ENCODE results near the gene MSANTD2. TPM values are rescaled to one million over a fixed set of nuclear protein-coding genes. Genes with fewer than 3 reads are reported as not detected.
"Not testable (repeated sequence)": the region's sequence is repeated elsewhere in the genome, so short reads cannot be mapped to it uniquely, and the experiment has no call there.

The MSANTD2 gene
- total RNA-seq, 1 donor from 2014 or later: 5.3 TPM

DNA sequence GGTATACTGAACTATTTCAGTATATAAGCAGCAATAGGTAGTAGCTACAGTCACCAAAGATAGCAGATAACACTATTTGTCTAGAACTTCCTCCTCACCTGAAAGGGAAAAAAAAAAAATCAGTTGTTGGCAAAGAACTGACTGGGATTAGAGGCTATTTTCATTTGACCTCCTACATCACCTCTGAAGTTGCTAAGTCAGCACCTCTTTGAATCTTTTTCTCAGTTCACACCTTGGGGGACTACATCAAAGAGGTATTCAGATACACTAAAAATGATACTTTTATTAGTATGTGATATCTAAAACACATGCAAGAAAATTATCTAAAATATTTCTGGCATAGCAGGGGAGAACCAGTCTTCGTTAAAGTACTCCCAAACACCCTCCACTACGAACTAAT is 16.2 kb downstream of the MSANTD2 start:
- no peak for DNase-seq (ENCODE audit: low spot score)
- intact Hi-C loops (cut with DNase I): no loop called here

DNA sequence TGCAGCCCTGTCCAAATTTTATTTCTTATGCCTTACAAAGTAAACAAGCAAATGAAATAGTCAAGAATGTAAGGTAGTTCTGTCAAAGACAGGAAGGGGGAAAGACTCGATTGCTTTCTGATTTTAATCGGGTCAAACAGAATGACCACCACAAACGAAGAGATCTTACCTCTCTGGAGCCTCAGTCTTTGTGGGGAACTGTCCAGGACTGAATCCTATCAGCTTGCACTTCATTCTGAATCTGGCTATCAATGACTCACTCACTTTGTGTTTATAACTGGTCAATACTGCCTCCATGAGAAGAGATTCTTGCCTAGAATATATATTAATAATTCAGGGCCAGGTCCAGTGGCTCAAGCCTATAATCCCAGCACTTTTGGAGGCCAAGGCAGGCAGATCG is 17.2 kb downstream of the MSANTD2 start:
- intact Hi-C loops (cut with DNase I): no loop called here
- no peak for DNase-seq (ENCODE audit: low spot score)

DNA sequence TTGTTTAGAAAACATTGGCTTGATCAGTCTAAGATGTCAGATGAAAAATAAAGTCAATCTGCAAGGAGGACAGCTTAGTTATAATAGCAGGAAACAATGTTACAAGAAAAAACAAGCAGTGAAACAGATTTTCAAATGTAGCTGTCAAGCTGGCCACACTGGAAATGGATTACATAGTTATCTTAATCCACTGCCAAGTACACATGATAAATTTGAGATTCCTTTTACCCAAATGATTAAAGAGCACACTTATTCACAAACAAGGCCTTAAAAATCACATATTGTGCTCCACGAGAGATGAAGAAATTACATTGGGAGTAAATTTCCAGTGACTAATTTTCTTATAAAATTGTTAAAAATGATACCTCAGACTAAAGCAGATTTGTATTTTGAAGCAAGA is 20.6 kb downstream of the MSANTD2 start:
- intact Hi-C loops (cut with DNase I): no loop called here

DNA sequence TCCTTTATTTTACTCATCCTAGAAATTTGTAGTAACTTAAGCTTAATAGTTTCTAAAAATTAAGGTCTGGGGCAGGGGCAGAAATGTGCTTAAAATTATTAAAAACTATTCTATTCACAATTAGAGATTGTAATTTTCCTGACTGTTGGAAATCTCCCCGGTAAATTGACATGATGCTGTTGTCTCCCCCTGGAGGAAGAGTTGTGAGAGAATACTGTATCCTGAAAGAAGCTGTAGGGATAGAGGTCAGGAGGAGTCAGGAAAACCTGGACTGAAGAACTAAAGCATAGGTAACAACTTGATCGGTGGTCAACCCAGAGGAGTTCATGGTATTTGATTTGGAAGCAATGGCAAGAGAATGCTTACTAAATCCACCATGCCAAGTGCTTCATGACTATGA is 21.9 kb downstream of the MSANTD2 start:
- DNase-seq (ENCODE audit: low spot score): no peak
- intact Hi-C loops (cut with DNase I): no loop called here

More for the DNA sequence above, 20.6 kb downstream of the MSANTD2 start:
- DNase-seq (ENCODE audit: low spot score): no peak

DNA sequence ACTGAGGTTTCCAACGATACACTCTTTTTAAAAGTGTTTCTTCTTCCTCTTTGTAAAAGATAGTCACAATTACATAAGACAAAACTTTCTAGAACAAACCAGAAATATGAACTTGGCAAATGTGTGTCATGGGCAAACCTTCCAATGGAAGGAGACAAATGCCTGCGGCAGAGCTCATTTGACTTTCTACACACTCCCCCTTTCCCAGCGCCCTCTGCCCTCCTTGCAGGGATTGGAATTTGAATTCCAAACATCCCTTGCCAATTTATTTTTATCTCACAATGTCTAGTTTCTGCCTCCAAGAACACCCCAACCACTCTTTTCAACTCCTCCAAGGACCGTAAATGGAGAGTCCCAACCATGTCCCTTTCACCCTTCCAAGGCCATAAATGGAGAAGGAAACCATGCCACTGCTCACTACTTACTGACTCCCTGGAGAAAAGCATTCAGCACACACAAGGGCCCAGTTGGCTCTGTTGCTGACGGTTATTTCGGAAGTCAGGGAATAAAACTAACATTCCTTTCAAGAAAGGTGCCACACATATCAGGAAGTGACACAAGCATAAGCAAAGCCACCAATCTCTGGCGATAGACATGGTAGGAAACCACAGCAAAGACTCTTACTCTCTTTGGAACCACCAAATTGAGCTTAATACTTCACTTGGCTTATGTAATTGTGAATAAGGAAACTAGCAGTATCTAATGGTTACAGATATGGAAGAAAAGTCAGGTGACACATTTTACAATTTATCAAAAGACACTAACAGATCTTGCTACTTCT is 23.2 kb downstream of the MSANTD2 start:
- no peak for DNase-seq (ENCODE audit: low spot score)
- intact Hi-C loops (cut with DNase I): no loop called here

DNA sequence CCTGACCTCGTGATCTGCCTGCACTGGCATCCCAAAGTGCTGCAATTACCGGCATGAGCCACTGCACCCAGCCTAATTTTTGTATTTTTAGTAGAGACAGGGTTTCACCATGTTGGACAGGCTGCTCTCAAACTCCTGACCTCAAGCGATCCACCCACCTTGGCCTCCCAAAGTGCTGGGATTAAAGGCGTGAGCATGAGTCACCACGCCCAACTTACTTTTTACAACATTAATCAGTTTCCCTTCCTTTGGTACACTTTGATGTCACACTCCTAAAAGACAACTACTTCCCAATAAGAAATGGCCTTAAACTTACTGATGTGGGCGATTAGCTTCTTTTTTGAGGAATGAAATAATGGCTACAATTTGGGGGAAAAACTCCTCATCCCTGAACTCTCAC is 29.2 kb downstream of the MSANTD2 start:
- DNase-seq (ENCODE audit: low spot score); intact Hi-C loops (cut with DNase I): not testable (repeated sequence)

DNA sequence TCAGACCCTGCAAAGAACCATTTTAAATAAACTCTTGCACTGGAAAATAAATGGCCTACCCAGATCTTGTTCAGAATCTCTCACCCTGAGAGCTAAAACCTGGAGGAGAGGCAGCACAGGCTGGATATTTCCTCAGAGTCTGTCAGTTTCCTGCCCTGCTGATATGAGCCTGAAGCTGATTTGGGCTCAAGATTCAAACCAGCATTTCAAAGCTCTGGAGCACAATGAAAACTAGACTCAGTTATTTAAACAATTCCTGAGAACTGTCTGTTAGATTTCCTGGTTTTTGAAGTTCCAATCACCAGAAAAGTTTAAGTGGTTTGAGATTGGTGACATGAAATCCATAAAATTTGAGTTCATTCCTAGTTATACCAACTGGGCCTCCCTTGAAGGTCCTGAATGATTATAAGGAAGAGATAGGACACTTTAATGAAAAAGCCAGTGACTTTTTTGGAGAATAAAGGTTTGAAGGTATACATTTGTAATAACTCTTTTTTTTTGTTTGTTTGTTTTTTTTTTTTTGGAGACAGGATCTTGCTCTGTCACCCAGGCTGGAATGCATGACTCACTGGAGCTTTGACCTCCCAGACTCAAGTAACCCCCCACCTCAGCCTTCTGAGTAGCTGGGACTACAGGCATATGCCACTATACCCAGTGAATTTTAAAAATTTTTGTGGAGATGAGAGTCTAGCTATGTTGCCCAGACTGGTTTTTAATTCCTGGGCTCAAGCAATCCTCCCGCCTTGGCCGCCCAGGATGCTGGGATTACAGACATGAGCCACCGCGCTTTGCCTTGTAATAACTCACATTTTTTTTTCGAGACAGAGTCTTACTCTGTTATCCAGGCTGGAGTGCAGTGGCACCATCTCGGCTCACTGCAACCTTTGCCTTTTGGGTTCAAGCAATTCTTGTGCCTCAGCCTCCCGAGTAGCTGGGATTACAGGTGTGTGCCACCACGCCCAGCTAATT is 30.1 kb downstream of the MSANTD2 start:
- intact Hi-C loops (cut with DNase I): no loop called here
- DNase-seq (ENCODE audit: low spot score): no peak

DNA sequence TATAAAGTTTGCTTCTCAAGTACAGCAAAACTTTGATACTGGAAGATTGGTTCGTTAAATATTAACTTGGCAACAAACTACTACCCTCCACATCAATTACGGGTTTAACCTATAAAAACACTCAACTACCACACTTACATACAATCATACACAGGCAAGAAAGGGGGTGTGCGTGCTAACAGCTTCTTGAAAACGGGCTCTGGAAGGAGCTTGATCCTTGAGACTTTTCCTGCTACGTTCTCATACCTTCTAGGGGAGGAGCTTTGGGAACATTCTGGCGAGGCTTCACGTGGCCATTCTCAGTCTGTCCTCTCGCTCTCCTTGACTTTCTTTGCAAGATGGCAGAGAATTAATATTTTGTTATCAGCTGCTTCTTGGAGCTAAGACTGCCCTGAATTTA is 31.3 kb downstream of the MSANTD2 start:
- intact Hi-C loops (cut with DNase I): no loop called here

DNA sequence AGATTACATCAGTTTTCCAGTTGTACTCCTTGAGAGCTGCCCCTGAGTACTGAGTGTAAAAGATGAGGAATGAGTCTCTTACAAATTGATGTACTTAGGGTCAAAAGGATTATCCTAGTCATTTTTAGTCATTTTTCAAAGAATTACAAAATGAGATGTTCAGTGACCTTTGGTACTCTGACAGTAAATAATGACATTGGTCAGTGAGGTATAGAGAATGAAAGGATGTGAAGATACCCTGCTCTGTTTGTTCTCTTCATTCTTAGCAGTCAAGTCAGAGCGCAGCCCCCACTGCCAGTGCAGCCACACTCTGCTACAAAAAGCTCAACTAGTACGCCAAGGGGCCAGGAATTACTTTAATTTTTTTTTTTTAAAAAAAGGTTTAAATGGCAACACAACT is 34.0 kb downstream of the MSANTD2 start:
- DNase-seq (ENCODE audit: low spot score): no peak
- intact Hi-C loops (cut with DNase I): no loop called here

More for the DNA sequence above, 31.3 kb downstream of the MSANTD2 start:
- DNase-seq (ENCODE audit: low spot score): no peak

DNA sequence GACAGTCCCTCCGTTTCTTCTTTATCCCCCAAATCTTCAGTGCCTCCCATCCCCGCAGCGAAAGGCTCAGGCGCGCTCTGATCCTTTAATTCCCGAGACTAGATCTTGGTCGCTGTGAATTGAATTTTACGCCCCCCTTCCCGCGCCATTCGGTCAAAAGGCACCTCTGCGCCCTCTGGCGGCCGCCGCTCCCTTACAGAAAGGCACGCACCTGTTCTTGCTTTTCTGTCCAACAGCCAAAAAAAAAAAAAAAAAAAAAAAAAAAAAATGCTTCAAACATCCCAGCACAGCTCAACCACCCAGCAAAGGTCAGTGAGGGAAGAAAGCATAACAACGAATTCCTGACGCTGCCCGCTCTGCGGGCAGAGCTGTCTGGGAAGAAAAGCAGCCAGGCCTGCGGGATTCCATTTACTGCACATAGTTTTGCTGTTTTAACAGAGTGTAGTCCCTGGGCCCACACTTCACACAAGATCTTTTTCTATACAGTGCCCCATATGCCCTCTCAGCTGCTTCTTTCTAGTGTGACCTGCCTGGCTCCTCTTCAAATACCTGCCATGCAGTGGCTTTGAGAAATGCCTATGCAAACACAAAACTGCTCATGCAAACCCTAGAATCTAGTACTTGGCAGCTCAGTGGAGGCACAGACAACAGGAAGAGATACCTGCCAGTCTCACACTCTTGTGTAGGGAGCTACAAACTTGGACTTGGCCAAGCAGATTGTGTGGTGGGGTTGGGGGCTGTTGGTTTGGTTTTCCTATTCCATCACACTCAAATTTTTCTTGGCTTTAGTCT is 36.9 kb downstream of the MSANTD2 start:
- DNase-seq (ENCODE audit: low spot score): peak; percentile 89
- intact Hi-C loops (cut with DNase I): loop anchor here (1.0 to 5.0 kb wide), 3 partner anchors 34 to 94 kb away; no protein-coding TSS in a partner anchor

DNA sequence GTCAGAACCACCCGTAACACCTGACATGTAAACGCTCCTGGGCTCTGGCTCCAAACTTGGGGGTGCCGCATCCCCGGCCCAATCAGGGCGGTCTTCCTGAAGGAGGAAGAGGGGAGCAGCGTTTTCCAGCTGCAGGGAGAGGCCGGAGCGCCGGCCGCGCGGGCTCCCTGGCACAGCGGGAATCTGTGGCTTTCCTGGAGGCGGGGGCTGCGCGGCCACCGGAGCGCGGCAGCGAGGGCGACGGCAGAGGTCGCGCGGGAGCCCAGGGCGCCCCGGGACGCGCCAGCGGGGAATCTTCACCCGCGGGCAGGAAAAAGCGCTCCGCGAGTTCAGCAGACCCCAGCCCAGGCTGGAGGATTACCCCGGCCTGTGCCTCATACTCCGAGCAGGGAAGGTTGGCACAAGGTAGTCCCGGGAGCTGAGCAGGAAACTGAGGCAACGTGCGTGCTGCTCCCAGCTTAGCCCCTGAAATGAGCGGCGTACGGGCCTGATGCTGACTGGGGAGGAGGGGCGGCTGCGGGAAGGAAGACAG is 37.5 kb downstream of the MSANTD2 start:
- intact Hi-C loops (cut with DNase I): loop anchor here (1.0 to 5.0 kb wide), 4 partner anchors 35 to 93 kb away; partner anchors contain the start of genes SIAE and SPA17
- DNase-seq (ENCODE audit: low spot score): no peak

DNA sequence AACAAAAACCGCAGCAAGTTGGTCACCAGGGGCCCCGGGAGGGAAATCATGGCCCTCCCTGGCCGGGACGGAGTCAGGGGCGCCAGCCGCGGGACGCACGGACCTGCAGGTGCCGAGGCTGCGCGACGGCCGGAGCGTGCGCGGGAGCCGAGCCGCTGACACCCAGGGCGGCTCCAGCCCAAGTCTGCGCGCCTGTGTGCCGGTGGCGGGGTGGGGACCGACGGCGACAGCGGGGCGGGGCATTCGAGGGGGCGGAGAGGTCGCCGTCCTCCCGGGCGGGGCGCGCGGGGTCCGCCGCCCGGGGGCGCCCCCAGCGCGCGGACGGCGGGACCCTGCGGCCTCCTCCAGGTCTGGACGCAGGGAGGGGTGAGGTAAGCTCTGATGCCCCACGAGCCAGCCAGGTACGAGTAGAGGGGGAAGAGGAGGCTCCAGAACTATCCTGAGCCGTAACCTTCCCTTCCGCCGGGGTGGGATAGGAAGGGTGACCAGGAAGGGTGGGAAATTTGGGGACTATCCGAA is 38.0 kb downstream of the MSANTD2 start, which contains the start of gene ESAM:
Gene ESAM (minus strand): TSS at position 186 of the 519 bp plus-strand sequence. CDS start 136 bp downstream, at position 50.
- DNase-seq (ENCODE audit: low spot score): no peak
- intact Hi-C loops (cut with DNase I): loop anchor here (1.0 to 5.0 kb wide), 3 partner anchors 35 to 89 kb away; partner anchors contain the start of genes SIAE and SPA17

DNA sequence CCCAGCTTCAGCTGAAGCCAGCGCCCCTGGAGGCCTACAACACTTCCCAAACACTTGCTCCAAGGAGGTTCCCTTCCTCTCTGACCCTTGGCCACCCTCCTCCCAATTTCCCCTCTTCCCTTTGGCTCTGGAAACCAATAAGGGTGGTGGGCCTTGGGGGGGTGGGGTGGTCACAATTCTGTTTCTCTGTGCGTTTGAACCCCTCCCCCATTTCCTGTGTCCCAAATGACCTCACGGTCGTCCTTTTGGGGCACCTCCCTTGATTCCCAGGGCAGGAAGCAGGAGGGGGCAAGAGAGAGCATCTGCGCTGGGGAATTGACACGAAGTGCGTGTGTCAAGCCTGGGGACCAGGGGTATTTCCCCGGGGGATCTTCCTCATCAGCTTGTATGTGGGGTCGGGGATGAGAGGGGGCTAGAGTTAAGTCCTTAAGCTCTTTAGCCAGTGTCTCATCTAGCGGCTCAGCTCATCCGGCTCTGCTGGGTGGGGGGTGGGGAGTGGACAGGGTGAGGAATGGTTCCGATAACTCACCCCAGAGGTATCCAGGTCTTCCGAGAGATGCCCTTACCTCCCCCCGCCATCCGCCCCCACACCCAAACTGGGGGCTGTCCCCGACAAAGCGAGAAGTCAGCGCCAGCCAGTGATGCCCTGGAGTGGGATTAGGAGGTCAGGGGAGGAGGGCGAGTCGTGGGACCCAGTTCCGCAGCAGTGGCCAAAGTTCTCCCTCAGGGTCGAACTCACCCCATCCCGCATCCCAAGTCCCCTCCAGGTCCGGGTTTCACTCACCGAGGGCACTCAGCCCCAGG is 38.7 kb downstream of the MSANTD2 start:
- intact Hi-C loops (cut with DNase I): loop anchor here (1.0 to 5.0 kb wide), 3 partner anchors 36 to 88 kb away; partner anchors contain the start of genes SIAE and SPA17
- no peak for DNase-seq (ENCODE audit: low spot score)

DNA sequence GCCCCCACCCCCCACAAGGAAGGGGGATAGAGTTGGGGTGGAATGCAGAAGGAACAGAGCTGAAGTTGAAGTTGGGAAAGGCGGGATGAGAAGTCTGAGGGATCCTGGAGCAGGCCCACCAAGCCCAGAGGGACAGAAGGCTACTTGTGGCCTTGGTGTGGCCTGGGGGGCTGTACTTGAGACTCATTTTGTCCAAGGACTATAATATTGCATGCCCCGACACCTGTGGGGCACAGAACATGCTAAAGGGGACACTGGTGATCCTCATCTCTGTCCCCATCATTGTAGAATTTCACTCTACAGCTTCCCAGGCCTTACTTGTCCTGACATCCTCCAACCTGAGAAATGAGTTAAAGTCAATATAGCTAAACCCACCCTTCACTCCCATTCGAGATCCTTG is 39.4 kb downstream of the MSANTD2 start:
- intact Hi-C loops (cut with DNase I): loop anchor here (5.0 kb wide), 2 partner anchors 36 to 76 kb away; no protein-coding TSS in a partner anchor
- no peak for DNase-seq (ENCODE audit: low spot score)

DNA sequence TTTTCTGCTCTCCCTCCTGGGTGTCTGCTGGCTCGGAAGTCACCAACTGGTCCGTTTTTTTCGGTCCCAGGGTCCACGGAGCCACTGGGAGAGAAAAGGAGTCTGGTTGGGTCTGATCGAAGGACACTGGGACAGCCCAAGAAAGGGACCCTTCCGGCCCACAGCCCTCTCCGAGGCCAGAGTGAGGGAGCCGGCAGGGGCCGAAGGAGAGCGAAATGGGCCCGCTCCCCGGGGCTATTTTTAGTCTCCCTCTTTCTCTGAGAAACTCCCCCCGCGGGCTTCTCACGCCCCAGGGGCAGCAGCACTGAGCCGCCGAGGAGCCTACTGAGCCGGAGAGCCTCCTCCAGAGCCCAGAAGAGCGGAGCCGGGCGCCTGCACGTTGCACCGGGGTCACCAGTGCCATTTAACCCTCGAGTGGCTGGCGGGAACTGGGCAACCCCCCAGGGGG is 40.0 kb downstream of the MSANTD2 start:
- intact Hi-C loops (cut with DNase I): loop anchor here (5.0 kb wide), 2 partner anchors 37 to 77 kb away; no protein-coding TSS in a partner anchor
- no peak for DNase-seq (ENCODE audit: low spot score)

DNA sequence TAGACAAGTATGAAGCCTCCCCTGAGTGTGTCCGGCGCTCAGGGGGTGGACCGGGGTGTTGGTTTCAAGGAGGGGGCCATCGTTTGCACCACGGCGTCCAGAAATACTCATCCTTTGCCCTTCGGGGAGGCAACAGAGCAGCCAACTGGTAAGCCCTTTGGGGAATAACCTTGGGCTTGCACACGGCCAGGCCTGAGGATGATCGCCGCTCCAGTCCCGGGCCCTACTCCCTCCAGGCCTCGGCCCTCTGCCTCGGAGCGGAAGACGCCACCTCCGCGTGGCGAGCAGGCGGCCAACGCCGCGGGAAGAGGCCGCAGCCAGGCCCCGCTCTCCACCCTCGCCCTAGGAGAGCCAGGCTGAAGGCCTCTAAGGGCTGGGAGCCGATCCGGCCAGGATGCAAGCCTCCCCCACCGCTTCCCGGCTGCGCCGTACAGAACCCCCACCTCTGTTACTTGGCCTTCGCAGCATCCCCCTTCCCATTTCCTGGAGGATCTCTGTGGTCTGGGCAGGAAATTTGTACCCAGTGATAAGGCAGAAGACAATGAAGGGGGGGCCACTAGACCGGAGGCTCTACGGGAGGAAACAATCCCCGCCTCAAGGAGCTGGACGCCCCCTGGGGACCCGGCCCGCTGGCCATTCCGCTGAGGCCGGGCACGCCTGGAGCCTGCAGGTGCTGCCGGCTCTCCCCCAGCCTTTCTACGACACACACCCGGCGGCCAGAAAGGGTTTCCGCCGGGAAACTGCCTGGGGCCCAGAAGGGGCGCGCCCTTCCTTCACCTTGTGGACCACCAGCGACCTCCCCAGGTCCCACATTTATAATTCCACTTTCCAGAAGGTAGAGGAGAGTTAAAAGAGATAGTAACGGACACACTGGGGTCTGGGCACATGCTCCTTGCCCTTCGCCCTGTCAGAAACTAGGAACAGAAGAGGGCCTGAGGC is 40.7 kb downstream of the MSANTD2 start:
- intact Hi-C loops (cut with DNase I): loop anchor here (5.0 kb wide), 2 partner anchors 38 to 78 kb away; no protein-coding TSS in a partner anchor
- DNase-seq (ENCODE audit: low spot score): peak; percentile 86
